ENCODE results near the gene TMCC2. TPM values are rescaled to one million over a fixed set of nuclear protein-coding genes. Genes with fewer than 3 reads are reported as not detected.

Gene TMCC2
- total and polyA plus RNA-seq, 2 of the 8 experiments (the other 6 are each of a cell fraction or from before 2014, with no cell fraction given) = 6.7 to 6.8 TPM

GRCh38 chr1:205304695-205305070 lies 76.9 kb downstream of the TMCC2 start (continued):
- TF ChIP-seq TAF7 (optimal IDR thresholded peaks at IDR 0.05; ENCODE audit: borderline replicate concordance, low read depth, low read length) (no peak), RXRA (IDR thresholded peaks at IDR 0.05; ENCODE audit: insufficient read depth, low read depth, low read length) (no peak), KDM1A (IDR thresholded peaks at IDR 0.05; ENCODE audit: borderline replicate concordance, low read length) (no peak), JUN (IDR thresholded peaks at IDR 0.05; ENCODE audit: low read depth, low read length) (no peak)

Measured in H1 (cell line).